Type B pancreatic cell (in vitro differentiated cells): ENCODE results near the gene PAQR5. TPM values are rescaled to one million over a fixed set of nuclear protein-coding genes. Genes with fewer than 3 reads are reported as not detected.

Experiments
- DNase-seq: peaks from one replicate; pipeline ENCODE4 v3.0.0; 2021; ENCODE audit warnings: mixed read lengths; ENCODE audit not compliant: unreplicated experiment; ENCODE audit errors: extremely low spot score
- H3K27ac Mint-ChIP-seq: 2 replicates; pipeline ENCODE4 v1.8.0; 2021; ENCODE audit warnings: mild to moderate bottlenecking, mixed read lengths
- H3K27me3 Mint-ChIP-seq: 2 replicates; pipeline ENCODE4 v1.8.0; 2021; ENCODE audit warnings: mixed read lengths
- H3K36me3 Mint-ChIP-seq: 2 replicates; pipeline ENCODE4 v1.8.0; 2021; ENCODE audit warnings: mixed read lengths
- H3K4me1 Mint-ChIP-seq: one replicate; pipeline ENCODE4 v1.8.0; 2021; ENCODE audit warnings: mixed read lengths; ENCODE audit not compliant: unreplicated experiment
- H3K4me3 Mint-ChIP-seq: 2 replicates; pipeline ENCODE4 v1.8.0; 2021; ENCODE audit warnings: mild to moderate bottlenecking, mixed read lengths
- H3K9me3 Mint-ChIP-seq: 2 replicates; pipeline ENCODE4 v1.8.0; 2021; ENCODE audit warnings: mixed read lengths
- total RNA-seq: library from RNA; stranded (reverse); gene quantifications from 2 replicates; pipeline ENCODE4 v1.2.1, GENCODE V29; 2021; ENCODE audit warnings: low replicate concordance
- TF ChIP-seq, protein P1 (sequence below): fragments of 200-600 bp; sonication (generic); conservative IDR thresholded peaks from 2 replicates; pipeline ENCODE4 v1.5.0; 2021; ENCODE audit warnings: antibody characterized with exemption, mild to moderate bottlenecking

The PAQR5 gene
- total RNA-seq, 1 donor from 2014 or later = 7.8 TPM

DNA sequence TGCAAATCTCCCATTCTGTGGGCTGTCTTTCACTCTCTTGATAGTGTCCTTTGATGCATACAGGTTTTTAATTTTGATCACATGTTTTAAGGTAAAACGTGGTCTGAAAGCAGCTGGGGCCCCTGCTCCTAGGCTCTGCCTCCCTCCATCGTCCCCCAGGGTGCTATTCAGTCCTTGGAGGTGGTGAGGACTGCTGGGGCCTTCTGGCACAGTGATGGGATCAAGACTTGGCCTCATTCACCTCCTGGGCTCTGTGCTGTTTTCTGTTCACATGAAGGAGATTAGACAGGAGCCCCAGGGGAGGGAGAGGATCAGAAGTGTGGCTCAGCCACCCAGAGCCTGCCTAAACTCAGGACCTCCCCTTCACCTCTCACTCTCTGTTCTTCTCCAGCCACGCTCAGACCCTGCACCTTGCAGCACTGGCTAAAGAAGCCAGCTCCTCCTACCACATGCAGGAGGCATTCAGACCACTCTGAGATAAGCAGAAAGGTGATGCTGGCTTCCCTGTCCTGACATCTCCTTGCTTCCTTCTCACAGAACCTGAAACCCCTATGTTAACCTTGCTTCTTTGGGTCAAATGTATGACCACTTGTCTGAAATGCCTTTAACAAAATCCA lies 43.9 kb downstream of the PAQR5 start:
- TF ChIP-seq, protein P1, sequence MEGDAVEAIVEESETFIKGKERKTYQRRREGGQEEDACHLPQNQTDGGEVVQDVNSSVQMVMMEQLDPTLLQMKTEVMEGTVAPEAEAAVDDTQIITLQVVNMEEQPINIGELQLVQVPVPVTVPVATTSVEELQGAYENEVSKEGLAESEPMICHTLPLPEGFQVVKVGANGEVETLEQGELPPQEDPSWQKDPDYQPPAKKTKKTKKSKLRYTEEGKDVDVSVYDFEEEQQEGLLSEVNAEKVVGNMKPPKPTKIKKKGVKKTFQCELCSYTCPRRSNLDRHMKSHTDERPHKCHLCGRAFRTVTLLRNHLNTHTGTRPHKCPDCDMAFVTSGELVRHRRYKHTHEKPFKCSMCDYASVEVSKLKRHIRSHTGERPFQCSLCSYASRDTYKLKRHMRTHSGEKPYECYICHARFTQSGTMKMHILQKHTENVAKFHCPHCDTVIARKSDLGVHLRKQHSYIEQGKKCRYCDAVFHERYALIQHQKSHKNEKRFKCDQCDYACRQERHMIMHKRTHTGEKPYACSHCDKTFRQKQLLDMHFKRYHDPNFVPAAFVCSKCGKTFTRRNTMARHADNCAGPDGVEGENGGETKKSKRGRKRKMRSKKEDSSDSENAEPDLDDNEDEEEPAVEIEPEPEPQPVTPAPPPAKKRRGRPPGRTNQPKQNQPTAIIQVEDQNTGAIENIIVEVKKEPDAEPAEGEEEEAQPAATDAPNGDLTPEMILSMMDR = no peak
- no peak for DNase-seq
- Mint-ChIP-seq H3K9me3 (no peaks in the 10 kb centered on the region), H3K27me3 (no peaks in the 10 kb centered on the region), H3K4me1 (peaks cover 15% of the 10 kb centered on the region), H3K36me3 (peaks cover 3% of the 10 kb centered on the region), H3K4me3 (no peak overlapping the region), H3K27ac (no peak overlapping the region)

DNA sequence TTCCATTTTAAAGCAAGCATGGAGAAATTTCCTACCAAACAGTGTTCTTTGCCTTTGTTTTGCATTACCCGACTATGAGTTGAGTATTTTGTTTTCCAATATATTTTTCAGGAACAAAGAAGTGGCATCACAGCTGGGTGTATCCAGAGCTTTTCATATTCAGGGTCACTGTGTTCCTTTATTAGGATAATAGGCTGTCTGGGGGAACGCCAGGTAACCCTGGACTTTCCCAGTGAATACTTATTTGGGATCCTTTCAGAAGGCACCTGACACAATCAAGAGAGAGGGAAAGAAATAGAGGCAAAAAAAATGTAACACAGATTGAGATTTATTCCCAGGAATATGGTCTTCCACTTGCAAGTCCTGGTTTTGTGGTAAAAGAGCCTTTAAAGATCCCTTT lies 44.4 kb downstream of the PAQR5 start:
- Mint-ChIP-seq H3K9me3 (no peaks in the 10 kb centered on the region), H3K4me1 (peaks cover 15% of the 10 kb centered on the region), H3K27ac (no peak overlapping the region), H3K27me3 (no peaks in the 10 kb centered on the region), H3K4me3 (peak overlapping the region; percentile 39), H3K36me3 (peaks cover 3% of the 10 kb centered on the region)
- DNase-seq = no peak
- TF ChIP-seq, protein P1 = no peak

DNA sequence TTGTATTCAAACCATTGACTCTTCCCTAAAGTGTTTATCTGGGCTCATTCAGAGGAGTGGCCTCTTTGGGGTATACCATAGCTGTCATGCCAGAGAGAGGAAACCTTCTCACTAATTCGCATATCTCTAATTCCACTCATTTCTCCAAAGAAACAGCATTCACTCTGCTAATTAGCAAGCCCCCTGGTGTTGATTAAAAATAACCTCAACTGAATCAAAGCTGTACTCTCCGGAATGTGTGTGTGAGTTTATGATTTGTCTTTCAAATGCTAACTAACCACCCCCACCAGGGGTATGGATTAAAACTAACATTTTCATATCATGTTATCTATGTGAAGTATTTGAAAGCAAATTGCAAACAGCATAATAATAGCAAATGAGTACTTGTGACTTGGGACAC lies 45.5 kb downstream of the PAQR5 start:
- no peaks in the 10 kb centered on the region for H3K36me3 Mint-ChIP-seq
- DNase-seq = no peak
- no peak overlapping the region for H3K27ac Mint-ChIP-seq
- no peaks in the 10 kb centered on the region for H3K9me3 Mint-ChIP-seq
- no peak overlapping the region for H3K4me3 Mint-ChIP-seq
- no peaks in the 10 kb centered on the region for H3K27me3 Mint-ChIP-seq
- TF ChIP-seq, protein P1 = peak; percentile 23
- peaks cover 15% of the 10 kb centered on the region for H3K4me1 Mint-ChIP-seq

DNA sequence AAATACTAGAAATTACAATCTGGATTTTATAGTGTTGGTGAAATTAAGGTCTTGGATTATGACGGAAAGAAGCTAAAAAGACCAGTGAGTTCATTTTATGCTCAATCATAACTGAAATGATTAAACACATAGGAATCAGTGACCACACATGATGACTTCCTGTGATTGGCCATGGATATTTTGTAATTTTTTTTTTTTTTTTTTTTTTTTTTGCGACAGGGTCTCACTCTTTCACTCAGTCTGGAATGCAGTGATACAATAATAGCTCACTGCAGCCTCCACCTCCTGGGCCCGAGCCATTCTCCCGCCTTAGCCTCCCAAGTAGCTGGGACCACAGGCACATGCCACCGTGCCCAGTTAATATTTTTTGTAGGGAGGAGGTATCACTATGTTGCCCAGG lies 47.4 kb downstream of the PAQR5 start:
- Mint-ChIP-seq H3K4me1 (peaks cover 15% of the 10 kb centered on the region), H3K36me3 (no peaks in the 10 kb centered on the region), H3K27ac (no peak overlapping the region), H3K9me3 (no peaks in the 10 kb centered on the region), H3K27me3 (no peaks in the 10 kb centered on the region), H3K4me3 (no peak overlapping the region)
- TF ChIP-seq, protein P1 = no peak
- no peak for DNase-seq

DNA sequence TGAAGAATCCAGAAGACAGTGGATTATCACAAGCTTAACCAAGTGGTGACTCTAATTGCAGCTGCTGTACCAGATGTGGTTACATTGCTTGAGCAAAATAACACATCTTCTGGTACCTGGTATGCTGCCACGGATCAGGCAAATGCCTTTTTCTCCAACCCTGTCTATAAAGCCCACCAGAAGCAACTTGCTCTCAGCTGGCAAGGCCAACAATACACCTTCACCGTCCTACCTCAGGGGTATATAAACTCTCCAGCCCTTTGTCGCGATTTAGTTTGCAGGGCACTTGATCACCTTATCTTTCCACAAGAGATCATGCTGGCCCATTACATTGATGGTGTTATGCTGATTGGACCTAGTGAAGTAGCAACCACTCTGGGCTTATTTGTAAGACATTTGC lies 52.6 kb downstream of the PAQR5 start:
- H3K4me1 Mint-ChIP-seq = no peaks in the 10 kb centered on the region
- H3K36me3 Mint-ChIP-seq = peaks cover 4% of the 10 kb centered on the region
- no peak overlapping the region for H3K27ac Mint-ChIP-seq
- H3K27me3 Mint-ChIP-seq = no peaks in the 10 kb centered on the region
- no peak for DNase-seq
- no peaks in the 10 kb centered on the region for H3K9me3 Mint-ChIP-seq
- TF ChIP-seq, protein P1 = no peak
- H3K4me3 Mint-ChIP-seq = no peak overlapping the region

DNA sequence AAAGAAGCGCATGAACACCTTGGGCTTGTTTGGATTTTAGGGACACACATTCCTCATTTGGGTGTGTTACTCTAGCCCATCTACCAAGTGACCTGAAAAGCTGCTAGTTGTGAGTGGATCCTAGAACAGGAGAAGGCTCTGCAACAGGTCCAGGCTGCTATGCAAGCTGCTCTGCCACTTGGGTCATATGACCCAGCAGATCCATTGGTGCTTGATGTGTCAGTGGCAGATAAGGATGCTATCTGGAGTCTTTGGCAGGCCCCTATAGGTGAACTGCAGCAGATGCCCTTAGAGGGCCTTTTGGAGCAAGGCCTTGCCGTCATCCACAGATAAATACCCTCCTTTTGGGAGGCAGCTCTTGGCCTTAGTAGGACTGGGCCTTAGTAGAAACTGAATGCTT lies 53.2 kb downstream of the PAQR5 start:
- H3K4me1 Mint-ChIP-seq = no peaks in the 10 kb centered on the region
- TF ChIP-seq, protein P1 = no peak
- H3K36me3 Mint-ChIP-seq = peaks cover 4% of the 10 kb centered on the region

More for the DNA sequence above, 53.2 kb downstream of the PAQR5 start:
- no peaks in the 10 kb centered on the region for H3K9me3 Mint-ChIP-seq
- DNase-seq = no peak
- H3K27me3 Mint-ChIP-seq = no peaks in the 10 kb centered on the region
- H3K4me3 Mint-ChIP-seq = no peak overlapping the region
- H3K27ac Mint-ChIP-seq = no peak overlapping the region
